ENCODE measurements around the gene COTL1. TPM values are rescaled to one million over a fixed set of nuclear protein-coding genes. Genes with fewer than 3 reads are reported as not detected.

Gene COTL1
- total and polyA plus RNA-seq, 2 of the 13 experiments (the other 11 are each of a cell fraction or from before 2014, with no cell fraction given), result 8.7 to 16.9 TPM

DNA sequence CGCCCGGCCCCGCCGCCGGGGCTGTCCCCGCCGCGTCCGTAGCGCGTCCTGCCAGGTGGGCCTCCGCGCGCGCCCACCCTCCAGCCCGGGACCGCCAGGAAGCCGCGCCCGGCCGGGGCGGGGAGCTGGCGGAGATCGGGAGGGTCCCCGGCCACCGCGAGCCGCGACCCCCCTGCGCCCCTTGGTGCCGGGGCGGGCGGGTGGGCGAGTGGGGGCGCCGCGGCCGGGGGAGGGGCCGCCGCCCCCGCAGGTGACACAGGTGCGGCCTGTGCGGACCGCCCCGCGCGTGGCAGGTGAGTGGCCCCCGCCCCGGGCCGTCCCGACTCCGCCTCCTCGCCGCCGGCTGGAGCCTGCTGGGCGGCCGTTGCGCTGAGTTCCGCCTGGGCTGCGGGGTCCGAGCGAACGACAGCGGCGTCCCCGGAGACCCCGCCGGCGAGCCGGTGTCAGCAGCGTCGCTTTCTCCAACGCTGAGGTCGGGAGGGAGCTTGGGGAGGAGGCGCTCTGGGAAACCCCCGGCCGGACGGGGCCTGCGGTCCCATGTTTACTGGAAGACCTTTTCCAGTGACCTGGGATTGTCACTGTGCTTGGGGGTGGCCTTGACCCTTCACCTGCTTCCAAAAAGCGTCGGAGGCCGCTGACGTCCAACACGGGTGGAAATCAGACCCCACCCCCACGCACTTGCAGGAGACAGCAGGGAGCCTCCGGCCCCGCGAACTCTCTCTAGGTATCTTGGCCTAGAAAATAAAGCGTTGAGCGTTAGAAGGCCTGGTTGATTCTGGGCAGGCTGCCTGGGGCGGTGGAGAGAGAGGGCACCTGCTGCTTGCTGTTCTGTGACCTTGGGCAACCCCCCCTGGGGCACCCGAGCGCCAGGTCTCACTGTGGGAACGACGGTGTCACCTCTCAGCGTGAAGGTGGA is 31.0 kb upstream of the COTL1 start (continued):
- TF ChIP-seq MEIS1 (CRISPR knock-in tag; IDR thresholded peaks at IDR 0.05; ENCODE audit: borderline replicate concordance) (no peak), IRX3 (CRISPR knock-in tag; IDR thresholded peaks at IDR 0.05; ENCODE audit: borderline replicate concordance, low read depth) (no peak), ZNF672 (CRISPR knock-in tag; IDR thresholded peaks at IDR 0.05) (no peak), FOXA1 (IDR thresholded peaks at IDR 0.05) (no peak), FOXA1 (CRISPR knock-in tag; IDR thresholded peaks at IDR 0.05) (peak; percentile 69), HDAC1 (CRISPR knock-in tag; IDR thresholded peaks at IDR 0.05) (no peak), HDAC2 (CRISPR knock-in tag; IDR thresholded peaks at IDR 0.05) (peak; percentile 18; the same call in 1 of the 2 replicates), ATAD3A (CRISPR knock-in tag; IDR thresholded peaks at IDR 0.05) (no peak), CEBPG (CRISPR knock-in tag; IDR thresholded peaks at IDR 0.05) (no peak), NFIC (IDR thresholded peaks at IDR 0.05; ENCODE audit: low read length) (no peak), ZNF549 (CRISPR knock-in tag; IDR thresholded peaks at IDR 0.05) (no peak), WIZ (CRISPR knock-in tag; IDR thresholded peaks at IDR 0.05) (no peak), ETV6 (CRISPR knock-in tag; conservative IDR thresholded peaks at IDR 0.05) (no peak), SETDB1 (CRISPR knock-in tag; IDR thresholded peaks at IDR 0.05; ENCODE audit: borderline replicate concordance) (no peak), NR1H2 (CRISPR knock-in tag; IDR thresholded peaks at IDR 0.05; ENCODE audit: borderline replicate concordance, low read depth) (no peak), ZNF383 (CRISPR knock-in tag; IDR thresholded peaks at IDR 0.05; ENCODE audit: borderline replicate concordance) (no peak), ZNF619 (CRISPR knock-in tag; IDR thresholded peaks at IDR 0.05) (no peak), RELA (CRISPR knock-in tag; IDR thresholded peaks at IDR 0.05) (peak; percentile 97), GABPA (IDR thresholded peaks at IDR 0.05; ENCODE audit: low read depth, low read length) (no peak), GABPA (CRISPR knock-in tag; IDR thresholded peaks at IDR 0.05; ENCODE audit: low read depth) (no peak), KDM1A (CRISPR knock-in tag; IDR thresholded peaks at IDR 0.05) (no peak), HES4 (CRISPR knock-in tag; IDR thresholded peaks at IDR 0.05; ENCODE audit: borderline replicate concordance) (peak; percentile 15; the same call in 1 of the 2 replicates), ZNF30 (CRISPR knock-in tag; IDR thresholded peaks at IDR 0.05) (no peak), ZNF761 (CRISPR knock-in tag; conservative IDR thresholded peaks at IDR 0.05) (no peak; the same call in 1 of the 2 replicates), SUZ12 (IDR thresholded peaks at IDR 0.05; ENCODE audit: low read depth, low read length) (no peak), GTF2F1 (IDR thresholded peaks at IDR 0.05; ENCODE audit: low read length) (no peak)
- TF ChIP-seq, protein P1, sequence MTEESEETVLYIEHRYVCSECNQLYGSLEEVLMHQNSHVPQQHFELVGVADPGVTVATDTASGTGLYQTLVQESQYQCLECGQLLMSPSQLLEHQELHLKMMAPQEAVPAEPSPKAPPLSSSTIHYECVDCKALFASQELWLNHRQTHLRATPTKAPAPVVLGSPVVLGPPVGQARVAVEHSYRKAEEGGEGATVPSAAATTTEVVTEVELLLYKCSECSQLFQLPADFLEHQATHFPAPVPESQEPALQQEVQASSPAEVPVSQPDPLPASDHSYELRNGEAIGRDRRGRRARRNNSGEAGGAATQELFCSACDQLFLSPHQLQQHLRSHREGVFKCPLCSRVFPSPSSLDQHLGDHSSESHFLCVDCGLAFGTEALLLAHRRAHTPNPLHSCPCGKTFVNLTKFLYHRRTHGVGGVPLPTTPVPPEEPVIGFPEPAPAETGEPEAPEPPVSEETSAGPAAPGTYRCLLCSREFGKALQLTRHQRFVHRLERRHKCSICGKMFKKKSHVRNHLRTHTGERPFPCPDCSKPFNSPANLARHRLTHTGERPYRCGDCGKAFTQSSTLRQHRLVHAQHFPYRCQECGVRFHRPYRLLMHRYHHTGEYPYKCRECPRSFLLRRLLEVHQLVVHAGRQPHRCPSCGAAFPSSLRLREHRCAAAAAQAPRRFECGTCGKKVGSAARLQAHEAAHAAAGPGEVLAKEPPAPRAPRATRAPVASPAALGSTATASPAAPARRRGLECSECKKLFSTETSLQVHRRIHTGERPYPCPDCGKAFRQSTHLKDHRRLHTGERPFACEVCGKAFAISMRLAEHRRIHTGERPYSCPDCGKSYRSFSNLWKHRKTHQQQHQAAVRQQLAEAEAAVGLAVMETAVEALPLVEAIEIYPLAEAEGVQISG (CRISPR knock-in tag; IDR thresholded peaks at IDR 0.05), result peak; percentile 12; the same call in 1 of the 2 replicates
- TF ChIP-seq, protein P2, sequence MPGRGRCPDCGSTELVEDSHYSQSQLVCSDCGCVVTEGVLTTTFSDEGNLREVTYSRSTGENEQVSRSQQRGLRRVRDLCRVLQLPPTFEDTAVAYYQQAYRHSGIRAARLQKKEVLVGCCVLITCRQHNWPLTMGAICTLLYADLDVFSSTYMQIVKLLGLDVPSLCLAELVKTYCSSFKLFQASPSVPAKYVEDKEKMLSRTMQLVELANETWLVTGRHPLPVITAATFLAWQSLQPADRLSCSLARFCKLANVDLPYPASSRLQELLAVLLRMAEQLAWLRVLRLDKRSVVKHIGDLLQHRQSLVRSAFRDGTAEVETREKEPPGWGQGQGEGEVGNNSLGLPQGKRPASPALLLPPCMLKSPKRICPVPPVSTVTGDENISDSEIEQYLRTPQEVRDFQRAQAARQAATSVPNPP (CRISPR knock-in tag; IDR thresholded peaks at IDR 0.05), result no peak
- TF ChIP-seq, protein P3, sequence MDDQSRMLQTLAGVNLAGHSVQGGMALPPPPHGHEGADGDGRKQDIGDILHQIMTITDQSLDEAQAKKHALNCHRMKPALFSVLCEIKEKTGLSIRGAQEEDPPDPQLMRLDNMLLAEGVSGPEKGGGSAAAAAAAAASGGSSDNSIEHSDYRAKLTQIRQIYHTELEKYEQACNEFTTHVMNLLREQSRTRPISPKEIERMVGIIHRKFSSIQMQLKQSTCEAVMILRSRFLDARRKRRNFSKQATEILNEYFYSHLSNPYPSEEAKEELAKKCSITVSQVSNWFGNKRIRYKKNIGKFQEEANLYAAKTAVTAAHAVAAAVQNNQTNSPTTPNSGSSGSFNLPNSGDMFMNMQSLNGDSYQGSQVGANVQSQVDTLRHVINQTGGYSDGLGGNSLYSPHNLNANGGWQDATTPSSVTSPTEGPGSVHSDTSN (CRISPR knock-in tag; IDR thresholded peaks at IDR 0.05; ENCODE audit: borderline replicate concordance), result no peak; the same call in 1 of the 2 replicates
